Activated CD4-positive, CD25-positive, alpha-beta regulatory T cell treated with anti-CD3 and anti-CD28 coated beads, Interleukin-2, amount 50 U/mL, for 72 hours (primary cell): Measurements from ENCODE around the gene CLEC18C.
"Not testable (repeated sequence)": the region's sequence is repeated elsewhere in the genome, so short reads cannot be mapped to it uniquely, and the experiment has no call there.

Source experiments
- DNase-seq: peaks from one replicate; pipeline ENCODE4 v3.0.0; 2021

Gene CLEC18C

DNA sequence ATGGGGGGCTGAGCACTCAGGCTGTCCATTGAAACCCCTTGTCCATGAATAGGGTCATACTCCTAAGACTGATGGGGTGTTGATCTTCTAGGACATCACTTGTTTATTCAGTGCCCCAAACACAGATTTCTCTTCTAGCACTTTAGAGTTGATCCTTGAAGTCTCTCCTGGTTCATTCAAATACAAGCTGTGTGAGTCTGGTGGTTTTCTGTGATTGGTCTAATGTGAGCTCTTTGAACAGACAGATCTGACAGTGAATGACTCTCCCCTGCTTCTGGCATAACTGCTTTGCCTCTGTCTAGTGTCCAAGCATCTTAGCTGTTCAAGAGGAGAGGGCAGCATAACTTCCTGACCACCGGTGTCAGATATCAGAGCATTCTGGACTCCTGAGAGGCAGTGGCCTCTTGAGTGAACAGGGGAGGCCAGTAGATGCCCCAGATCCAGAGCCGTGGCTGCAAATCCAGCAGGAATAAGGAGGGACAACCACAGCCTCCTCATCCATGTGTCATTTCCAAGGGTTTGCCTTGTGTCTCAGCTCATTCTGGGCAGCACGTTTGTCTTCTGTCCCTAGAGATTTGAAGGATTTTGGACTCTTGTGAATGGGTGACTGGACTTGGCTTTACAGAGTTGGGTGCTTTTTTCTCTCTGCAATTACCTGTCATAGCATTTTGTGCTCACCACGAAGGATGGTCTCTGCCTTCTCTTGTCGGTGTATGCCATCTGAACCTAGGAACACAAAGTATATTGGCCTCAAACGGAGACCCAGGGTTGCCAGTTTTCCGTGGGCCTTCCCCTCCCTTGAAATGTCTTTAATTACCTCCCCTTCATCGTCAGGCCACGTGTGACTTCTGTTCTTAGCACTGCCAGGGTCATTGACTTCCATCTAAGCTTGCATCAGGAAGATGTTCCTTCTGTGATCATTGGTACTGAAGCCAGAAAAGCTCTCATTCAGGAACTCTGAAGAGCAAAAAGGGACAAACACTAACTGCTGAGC is 13.9 kb upstream of the CLEC18C start:
- DNase-seq: no peak

DNA sequence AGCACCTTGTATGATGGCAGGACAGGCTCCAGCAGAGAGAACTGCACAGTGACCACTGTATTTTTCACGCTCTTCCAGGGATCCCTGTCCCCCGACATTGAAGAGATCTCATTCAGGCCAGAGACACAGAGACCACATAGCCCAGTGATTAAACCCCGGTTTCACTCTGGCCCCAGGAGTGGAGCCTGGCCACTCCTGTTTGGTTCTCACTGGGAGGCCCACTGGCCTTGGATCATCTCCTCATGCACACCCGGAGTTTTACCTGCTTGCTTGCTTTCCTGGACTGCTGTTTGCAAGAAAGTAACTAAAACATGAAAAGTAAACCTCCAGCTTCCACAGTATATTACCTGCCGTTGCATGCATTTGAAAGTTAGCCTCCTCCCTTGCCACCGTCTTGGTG is 13.2 kb upstream of the CLEC18C start:
- no peak for DNase-seq

DNA sequence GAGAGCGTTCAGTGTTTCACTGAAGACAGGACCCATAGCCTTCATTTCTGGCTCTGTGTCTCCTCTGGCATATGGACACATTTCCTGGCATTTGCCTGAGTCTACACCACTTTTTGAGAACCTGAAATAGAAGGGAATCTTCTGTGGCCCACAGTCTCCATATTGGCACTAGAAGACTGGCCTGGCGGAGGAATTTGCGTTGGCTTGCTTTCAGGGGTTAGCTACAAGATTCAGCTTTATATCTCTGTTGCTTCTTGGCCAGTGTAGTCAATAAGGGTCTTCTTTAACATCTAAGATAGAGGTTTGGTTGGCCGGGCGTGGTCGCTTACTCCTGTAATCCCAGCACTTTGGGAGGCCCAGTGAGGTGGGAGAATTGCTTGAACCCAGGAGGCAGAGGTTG is 12.8 kb upstream of the CLEC18C start:
- no peak for DNase-seq

DNA sequence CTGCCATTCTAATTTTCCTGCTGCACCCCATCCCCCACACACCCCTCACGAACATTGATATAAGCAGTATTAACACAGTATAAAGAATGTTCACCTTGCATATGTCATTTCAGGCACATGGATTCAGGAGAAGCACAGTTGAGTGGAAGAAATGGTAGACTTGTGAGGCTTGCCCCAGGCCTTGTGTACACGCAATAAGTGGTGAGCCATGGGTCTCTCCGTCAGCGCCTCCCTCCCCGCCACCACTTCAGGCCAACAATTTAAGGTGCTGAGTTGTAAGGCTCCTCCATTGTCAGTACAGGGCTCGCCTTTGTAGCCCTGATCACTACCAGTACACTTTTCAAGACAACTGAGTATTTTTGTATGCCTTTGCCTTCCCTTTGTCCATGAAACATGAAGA is 12.2 kb upstream of the CLEC18C start:
- DNase-seq: no peak

DNA sequence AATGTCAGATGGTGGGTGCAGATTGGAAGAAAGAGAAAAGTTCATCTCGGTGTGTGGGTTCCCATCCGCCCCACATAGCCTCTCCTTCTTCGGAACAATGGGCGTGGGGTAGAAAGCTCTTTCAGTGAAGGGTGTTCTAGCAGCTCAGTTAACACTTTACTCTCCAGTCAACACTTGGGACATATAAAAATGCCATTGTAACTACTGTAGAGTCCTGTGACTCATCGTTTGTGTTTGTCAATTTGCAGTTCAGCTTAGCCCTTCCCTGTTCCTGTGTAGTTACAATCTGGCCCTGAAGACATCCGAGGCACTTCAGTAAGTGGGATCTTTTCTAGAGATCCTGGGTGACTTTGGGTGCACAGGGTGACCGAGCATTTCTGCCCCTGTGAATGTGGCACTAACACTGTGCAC is 11.5 kb upstream of the CLEC18C start:
- no peak for DNase-seq

DNA sequence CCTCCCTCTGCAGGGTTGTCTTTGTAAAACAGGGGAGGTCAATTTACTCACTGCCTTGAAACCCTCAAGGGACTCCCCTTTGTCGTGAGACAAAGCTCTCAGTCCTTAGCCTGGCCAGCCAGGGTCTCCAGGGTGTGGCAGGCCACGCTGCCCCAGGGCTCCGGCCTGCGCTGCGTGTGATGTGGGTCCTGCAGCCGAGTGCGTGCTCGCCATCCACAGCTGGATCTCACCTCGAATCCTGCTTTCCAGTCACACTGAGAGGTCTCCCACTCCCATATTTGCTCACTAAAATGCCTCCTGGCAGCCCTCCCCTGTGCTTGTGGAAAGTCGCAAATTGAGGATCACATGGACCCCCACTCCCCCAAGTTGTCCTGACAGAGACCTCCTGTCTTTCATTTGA is 10.0 kb upstream of the CLEC18C start:
- DNase-seq: no peak

DNA sequence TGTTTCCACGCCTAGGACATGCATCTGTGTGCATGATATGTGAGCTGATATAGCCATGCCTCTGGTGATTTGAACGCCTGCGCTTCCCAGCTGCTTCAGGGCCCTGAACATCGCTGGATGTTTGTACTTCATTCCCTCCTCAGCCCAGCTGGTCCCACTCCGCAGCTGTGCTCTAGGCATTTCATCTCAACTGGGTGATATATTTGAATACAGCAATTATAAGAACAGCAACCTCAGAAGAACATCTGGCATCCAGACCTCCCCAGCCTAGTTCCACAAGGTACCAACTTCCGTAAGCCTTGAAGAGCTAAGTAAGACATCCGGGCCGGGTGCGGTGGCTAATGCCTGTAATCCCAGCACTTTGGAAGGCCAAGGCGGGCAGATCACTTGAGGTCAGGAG is 6.9 kb upstream of the CLEC18C start:
- DNase-seq: not testable (repeated sequence)

DNA sequence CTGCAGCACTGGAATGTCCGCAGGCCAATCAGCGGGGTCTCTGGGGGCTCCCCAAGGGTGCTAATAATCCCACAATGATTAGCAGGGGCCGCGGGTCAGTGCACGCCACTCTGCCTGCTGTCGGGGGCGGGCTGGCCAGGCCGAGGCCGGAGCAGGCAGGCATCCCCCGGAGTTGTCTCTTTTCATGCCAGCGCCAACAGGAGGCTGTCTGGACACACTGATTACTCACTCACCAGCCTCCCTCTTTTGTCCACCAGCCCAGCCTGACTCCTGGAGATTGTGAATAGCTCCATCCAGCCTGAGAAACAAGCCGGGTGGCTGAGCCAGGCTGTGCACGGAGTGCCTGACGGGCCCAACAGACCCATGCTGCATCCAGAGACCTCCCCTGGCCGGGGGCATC is 329 bp downstream of the CLEC18C start:
- DNase-seq: not testable (repeated sequence)

DNA sequence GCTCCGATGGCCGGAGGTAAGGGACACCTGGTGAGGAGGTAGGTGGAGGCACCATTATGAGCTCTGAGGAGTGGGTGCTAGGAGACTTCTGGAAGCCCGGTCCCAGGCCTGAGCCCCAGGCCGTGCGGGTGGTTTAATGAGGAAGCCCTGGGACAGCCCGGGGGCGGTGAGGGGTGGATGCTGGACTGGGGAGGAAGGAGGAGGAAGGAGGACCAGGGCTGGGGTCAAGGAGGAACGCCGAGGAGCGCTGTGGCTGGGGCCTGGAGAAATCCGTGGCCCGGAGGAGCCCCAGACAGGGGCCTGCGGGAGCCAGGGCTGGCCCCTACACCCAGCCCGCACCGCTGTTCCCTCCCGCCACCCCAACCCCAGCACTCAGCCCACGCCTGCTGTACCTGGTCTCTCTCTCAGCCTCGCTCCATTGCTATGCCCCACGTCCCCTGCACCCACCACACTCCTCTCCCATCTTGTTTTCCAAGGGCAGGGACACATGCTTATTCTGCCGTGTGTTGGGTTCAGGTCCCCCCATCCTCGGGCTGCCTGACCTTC is 873 bp downstream of the CLEC18C start:
- not testable (repeated sequence) for DNase-seq

DNA sequence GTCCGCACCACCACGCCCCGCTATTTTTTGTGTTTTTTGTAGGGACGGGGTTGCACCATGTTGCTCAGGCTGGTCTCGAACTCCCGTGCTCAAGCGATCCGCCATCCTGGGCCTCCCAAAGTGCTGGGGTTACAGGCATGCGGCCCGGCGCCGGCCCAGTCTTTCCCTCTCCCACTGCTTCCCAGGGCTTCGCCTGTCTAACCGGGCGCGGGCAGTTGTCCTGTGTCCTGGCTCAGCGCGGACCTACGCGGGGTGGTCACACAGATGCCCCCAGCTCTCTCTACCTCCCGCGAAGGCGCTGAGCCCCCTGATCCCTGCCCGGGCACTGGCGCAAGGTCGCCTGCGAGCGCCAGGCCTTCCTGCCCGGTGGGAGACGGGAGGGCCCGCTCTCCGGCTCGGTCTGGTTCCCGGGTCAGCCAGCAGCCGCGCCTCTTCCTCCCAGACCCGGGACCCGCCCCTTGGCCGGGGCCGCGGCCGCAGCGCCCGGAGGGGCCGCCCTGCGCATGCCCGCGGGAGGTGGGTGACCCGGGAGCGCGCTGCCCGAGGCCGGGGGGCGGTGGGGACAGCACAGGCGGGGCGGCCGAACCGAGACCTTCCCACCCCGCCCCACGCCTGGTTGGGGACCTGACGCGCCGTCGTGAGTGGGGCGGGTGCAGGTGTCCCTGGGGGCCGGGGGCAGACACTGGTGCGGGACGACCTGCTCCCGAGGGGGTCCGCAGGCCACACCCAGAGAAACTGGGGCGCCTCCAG is 14.4 kb downstream of the CLEC18C start:
- DNase-seq: not testable (repeated sequence)

DNA sequence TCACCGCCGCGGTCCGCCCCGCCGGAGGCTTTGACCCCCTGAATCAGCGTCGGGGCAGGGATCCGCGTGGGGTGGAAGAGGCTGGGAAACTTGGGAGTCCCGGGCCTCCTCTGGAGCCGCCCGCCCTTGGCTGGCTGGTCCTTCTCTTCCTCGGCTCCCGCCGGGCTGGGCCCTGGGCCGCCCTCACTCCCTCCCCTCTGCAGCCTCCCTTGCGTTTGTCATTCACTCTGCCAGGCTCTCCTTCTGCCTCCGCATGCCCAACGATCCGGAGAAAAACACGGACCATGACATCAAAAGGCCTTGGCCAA is 15.0 kb downstream of the CLEC18C start:
- not testable (repeated sequence) for DNase-seq

DNA sequence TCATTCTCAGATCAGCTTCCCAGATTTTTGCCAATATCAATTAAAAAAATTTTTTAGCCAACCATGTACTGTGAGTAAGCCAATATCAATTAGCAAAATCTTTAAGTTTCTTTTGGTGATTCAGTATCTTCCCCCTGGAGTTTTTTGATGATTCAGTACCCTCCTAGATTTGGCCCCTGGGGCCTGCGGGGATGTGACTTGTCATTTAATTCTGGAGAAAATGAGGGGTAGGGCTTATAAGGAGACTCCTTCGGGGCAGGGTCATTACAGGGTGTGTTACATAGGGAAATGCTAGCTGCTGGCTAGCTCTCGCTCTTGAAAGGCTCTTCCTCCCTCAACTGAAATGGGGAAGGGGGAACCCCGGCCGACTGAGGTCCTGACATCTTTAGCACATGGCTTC is 17.0 kb downstream of the CLEC18C start:
- DNase-seq: not testable (repeated sequence)

DNA sequence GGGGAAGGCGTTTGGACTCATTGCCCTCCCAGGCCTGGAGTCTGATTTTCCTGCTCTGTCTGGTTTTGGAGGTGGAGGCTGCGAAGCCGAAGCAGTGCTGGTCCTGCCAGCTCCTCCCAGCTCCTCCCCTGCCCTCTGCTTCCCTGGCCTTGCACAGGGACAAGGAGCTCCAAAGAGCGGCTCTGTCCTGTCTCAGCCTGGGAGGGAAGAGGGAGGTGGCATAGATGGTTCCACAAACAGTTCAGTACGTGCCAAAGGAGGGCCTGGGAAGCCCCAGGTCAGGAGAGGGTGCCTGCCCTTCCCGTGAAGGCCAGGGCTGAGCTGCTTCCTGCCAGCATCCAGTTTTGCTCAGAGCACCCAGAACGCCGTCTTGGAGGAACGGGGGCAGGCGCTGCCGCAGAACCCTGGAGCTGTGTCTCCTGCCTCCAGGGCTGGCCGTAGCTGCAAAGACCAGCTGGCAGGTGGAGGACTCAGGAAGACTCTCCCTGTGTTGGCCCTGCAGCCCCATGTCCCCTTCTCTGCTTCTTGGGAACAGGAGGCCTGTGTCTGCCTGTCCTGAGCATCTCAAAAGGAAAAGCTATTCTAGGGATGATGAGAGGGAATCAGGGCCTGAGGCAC is 23.2 kb downstream of the CLEC18C start:
- DNase-seq: not testable (repeated sequence)

DNA sequence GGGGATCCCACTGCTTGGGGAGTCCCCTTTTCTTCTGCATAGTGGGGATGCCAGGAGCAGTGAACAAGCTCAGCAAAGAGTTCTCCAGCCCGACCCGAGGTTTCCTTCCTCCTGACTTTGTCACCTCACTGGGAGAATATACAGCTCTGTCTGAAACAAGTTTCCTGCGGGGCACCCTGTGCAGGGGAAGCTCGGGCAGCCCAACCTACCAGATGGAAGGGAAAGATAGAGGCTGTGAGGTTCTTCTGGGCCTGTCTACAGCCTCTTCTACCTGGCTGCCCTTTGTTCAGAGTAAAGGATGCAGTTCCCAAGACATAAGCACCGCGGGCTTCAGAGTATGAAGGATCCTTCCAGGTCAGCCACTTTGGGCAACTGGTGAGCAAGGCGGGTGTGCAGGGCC is 24.0 kb downstream of the CLEC18C start:
- not testable (repeated sequence) for DNase-seq

DNA sequence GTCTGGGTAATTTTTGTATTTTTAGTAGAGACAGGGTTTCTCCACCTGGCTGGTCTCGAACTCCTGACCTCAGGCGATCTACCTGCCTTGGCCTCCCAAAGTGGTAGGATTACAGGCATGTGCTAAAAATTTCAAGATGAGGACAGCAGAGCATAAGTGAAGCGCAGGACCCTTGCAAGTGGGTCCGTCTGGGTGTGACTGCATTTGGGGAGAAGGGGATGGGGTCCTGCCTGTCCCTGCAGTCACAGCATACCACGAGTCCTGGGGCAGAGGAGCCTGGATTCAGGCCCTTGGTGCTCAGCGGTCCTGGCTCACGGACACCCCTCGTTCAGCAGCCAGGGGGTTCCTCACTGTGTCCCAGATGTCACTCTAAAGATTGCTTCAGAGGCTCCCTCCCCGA is 24.6 kb downstream of the CLEC18C start:
- not testable (repeated sequence) for DNase-seq

DNA sequence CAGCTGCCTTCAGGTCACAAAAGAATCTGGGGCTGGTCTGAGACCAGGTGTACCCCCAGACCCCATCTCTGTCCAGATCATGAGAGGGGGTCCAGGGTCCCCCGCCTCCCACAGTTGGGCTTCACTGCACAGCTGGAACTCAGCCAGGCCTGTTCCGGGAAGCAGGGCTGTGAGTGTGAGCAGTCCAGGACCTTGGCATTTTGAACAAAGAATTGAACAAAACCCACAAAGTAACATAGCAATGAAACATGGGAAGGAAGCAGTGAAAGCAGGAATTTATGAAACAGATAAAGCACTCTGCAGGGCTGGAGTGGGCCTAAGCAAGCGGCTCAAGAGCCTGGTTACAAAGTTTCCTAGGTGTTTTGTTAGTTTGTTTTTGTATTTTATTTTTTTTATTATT is 25.1 kb downstream of the CLEC18C start:
- DNase-seq: not testable (repeated sequence)

DNA sequence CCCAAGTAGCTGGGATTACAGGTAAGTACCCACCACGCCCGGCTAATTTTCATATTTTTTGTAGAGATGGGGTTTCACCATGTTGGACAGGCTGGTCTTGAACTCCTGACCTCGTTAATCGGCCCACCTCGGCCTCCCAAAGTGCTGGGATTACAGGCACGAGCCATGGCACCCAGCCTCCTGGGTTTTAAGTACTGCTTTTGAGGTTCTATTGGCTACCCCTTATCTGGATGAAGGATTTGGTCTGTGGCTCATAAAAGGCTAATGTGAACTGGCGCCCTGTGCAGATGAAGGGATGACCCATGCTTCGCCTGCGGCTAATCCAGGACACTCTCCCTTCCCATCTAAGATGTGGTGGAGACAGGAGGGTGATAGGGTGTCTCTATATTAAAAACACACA is 25.6 kb downstream of the CLEC18C start:
- not testable (repeated sequence) for DNase-seq

DNA sequence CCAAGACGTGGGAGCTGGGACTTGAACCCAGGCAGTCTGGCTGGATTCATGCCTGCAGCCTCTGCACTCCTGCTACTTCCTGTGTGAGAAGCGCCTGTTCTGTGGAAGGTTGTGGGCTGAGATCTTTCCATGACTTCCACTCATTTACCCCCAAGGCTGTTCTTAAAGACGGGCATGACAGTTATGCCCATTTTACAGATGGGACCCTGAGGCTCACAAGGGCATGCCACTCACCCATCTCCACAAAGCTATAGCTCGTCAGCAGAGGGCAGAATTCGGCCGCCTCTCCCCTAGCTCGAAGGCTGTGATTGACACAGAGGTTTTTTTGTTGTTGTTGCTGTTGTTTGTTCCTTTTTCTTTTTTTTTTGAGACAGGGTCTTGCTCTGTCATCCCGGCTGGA is 26.5 kb downstream of the CLEC18C start:
- not testable (repeated sequence) for DNase-seq

DNA sequence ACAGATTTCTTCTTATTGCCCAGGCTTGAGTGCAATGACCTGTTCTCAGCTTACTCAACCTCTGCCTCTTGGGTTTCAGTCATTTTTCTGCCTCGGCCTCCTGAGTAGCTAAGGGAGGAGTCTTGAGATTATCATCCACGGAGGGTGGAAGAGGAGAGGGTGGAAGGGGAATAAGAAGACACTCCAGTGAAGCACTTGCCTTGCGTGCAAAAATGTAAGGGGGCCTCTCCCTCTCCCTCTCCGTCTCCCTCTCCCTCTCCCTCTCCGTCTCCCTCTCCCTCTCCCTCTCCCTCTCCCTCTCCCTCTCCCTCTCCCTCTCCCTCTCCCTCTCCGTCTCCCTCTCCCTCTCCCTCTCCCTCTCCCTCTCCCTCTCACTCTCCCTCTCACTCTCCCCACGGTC is 29.9 kb downstream of the CLEC18C start:
- not testable (repeated sequence) for DNase-seq

DNA sequence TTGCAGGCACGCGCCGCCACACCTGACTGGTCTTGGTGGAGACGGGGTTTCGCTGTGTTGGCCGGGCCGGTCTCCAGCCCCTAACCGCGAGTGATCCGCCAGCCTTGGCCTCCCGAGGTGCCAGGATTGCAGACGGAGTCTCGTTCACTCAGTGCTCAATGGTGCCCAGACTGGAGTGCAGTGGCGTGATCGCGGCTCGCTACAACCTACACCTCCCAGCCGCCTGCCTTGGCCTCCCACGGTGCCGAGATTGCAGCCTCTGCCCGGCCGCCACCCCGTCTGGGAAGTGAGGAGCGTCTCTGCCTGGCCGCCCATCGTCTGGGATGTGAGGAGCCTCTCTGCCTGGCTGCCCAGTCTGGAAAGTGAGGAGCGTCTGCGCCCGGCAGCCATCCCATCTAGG is 30.4 kb downstream of the CLEC18C start:
- not testable (repeated sequence) for DNase-seq

DNA sequence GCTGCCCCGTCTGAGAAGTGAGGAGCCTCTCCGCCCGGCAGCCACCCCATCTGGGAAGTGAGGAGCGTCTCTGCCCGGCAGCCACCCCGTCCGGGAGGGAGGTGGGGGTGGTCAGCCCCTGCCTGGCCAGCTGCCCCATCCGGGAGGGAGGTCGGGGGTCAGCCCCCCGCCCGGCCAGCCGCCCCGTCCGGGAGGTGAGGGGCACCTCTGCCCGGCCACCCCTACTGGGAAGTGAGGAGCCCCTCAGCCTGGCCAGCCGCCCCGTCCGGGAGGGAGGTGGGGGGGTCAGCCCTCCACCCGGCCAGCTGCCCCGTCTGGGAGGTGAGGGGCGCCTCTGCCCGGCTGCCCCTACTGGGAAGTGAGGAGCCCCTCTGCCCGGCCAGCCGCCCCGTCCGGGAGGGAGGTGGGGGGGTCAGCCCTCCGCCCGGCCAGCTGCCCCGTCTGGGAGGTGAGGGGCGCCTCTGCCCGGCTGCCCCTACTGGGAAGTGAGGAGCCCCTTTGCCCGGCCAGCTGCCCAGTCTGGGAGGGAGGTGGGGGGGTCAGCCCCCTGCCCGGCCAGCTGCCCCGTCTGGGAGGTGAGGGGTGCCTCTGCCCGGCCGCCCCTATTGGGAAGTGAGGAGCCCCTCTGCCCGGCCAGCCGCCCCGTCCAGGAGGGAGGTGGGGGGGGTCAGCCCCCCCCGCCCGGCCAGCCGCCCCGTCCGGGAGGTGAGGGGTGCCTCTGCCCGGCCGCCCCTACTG is 31.2 kb downstream of the CLEC18C start:
- not testable (repeated sequence) for DNase-seq

DNA sequence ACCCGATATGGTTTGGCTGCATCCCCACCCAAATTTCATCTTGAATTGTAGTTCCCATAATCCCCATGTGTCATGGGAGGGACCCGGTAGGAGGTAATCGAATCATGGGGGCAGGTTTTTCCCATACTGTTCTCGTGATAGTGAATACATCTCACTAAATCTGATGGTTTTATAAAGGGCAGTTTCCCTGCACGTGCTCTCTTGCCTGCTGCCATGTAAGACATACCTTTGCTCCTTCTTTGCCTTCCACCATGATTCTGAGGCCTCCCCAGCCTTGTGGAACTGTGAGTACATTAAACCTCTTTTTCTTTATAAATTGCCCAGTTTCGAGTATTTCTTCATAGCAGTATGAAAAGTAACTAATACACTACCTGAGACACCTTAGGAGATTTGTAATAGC is 32.8 kb downstream of the CLEC18C start:
- not testable (repeated sequence) for DNase-seq

DNA sequence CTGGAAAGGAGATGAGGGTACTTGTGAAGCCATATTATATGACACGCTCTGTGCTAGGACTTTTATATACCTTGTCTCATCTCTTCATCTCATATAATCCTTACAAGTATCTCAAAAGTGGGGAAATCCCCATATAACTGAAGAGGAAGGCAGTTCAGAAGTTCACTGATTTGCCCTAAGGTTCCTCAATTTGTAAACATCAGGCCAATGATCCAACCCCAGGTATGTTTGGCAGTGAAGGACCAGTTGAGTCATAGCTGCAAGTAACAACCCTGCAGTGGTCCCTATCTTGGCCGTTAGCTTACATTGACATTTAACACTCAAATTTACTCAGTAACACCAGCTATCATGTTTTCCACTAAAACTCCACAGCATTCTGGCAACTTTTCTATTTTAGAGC is 45.0 kb downstream of the CLEC18C start:
- not testable (repeated sequence) for DNase-seq
